ENCODE measurements around the gene PHACTR2.

- TF ChIP-seq CTCF (conservative IDR thresholded peaks at IDR 0.05) (no peak), EZH2 (IDR thresholded peaks at IDR 0.05; ENCODE audit: low read depth) (no peak)
Measured at GRCh38 chr6:143685653-143686052, 7.9 kb downstream of the PHACTR2 start.
